Measurements from ENCODE around the gene EFNA4. TPM values are rescaled to one million over a fixed set of nuclear protein-coding genes. Genes with fewer than 3 reads are reported as not detected.

Gene EFNA4
- total RNA-seq, 2 experiments from 2014 or later: 7.9 to 8.1 TPM

DNA sequence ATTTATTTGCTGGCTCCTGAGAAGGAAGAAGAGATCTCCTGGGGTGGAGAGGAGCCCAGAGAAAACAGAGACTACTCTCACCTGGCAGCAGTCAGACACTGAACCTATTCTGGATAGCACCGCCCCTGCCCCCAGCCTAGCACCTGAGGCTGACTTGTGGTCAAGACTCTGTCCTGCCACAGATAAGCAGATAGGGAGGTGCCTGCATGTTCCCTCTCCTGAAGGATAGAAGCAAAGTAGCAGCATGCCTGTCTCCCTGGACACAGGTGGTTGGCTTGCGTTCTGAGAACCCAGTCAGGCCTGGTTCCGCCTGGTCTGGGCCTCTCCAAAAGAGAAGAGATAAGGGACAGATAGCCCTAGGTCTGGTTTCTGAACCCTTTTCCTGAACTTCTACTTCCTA is 13.8 kb downstream of the EFNA4 start:
- H3K4me1 Mint-ChIP-seq: peaks cover 50% of the 10 kb centered on the region
- H3K36me3 Mint-ChIP-seq: peaks cover 1% of the 10 kb centered on the region
- no peak overlapping the region for H3K27ac Mint-ChIP-seq
- H3K27me3 Mint-ChIP-seq: peaks cover 43% of the 10 kb centered on the region
- no peak for ATAC-seq (ENCODE audit: low read depth)
- no peak overlapping the region for H3K4me3 Mint-ChIP-seq
- H3K9me3 Mint-ChIP-seq: no peaks in the 10 kb centered on the region
- POLR2A ChIA-PET: no interaction called here
- no peak for DNase-seq

GRCh38 chr1:155077758-155078445 is 14.4 kb downstream of the EFNA4 start:
- H3K9me3 Mint-ChIP-seq: no peaks in the 10 kb centered on the region
- ATAC-seq (ENCODE audit: low read depth) (no peak), DNase-seq (no peak)
- peaks cover 52% of the 10 kb centered on the region for H3K4me1 Mint-ChIP-seq
- H3K36me3 Mint-ChIP-seq: peaks cover 1% of the 10 kb centered on the region
- H3K4me3 Mint-ChIP-seq: no peak overlapping the region
- H3K27me3 Mint-ChIP-seq: peaks cover 49% of the 10 kb centered on the region
- H3K27ac Mint-ChIP-seq: no peak overlapping the region
- POLR2A ChIA-PET: interaction anchor here (0.9 to 1.2 kb wide), 2 partner anchors 11 to 15 kb away, joined by 3 to 7 read pairs; partner anchors contain the start of gene EFNA4

DNA sequence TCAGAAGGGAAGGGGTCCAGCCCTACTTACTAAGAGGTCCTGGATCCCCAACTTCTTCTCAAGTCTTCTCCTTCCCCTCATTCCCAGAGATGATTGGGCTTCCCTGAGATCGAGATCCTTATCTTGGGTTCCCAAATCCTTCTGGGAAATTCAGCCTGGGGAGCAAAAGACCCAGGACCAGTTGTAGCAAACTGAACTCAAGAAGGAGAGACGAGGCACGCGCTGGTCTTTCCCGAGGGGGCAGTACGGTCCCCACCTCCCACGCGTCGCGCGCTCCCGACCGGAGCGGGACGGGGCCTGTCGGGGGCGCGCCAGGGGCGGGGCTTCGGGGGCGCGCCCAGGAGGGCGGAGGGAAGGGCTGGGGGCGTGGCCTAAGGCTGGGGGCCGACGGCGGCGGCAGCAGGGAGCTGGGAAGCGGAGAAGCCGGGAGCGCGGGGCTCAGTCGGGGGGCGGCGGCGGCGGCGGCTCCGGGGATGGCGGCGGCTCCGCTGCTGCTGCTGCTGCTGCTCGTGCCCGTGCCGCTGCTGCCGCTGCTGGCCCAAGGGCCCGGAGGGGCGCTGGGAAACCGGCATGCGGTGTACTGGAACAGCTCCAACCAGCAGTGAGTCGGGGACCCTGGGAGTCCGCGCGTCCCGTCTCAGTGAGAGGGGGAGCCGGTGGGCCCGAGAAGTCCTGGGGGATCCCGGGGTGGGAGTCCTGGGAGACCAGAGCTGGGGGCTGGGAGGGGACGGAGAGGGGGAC is 15.1 kb downstream of the EFNA4 start, which contains the start of gene EFNA3:
EFNA3 (plus strand) TSS at position 369 of the 741 bp plus-strand sequence; CDS start at position 474, 105 bp downstream.
- POLR2A ChIA-PET: interaction anchor here (0.5 to 1.2 kb wide), 4 partner anchors 11 to 94 kb away, joined by 3 to 7 read pairs (median 4); partner anchors contain the start of gene EFNA4
- Mint-ChIP-seq H3K27ac (peak within 1 kb of the TSS; percentile 52), H3K27me3 (peaks cover 56% of the 10 kb centered on the region), H3K9me3 (no peaks in the 10 kb centered on the region), H3K4me1 (peaks cover 46% of the 10 kb centered on the region), H3K36me3 (peaks cover 1% of the 10 kb centered on the region), H3K4me3 (peak within 1 kb of the TSS; percentile 77)
- ATAC-seq (ENCODE audit: low read depth) (peak; percentile 28), DNase-seq (peak; percentile 84)

GRCh38 chr1:155079210-155079486 is 15.6 kb downstream of the EFNA4 start:
- POLR2A ChIA-PET: interaction anchor here (0.5 to 0.6 kb wide), 2 partner anchors 43 to 95 kb away, joined by 3 to 5 read pairs; no protein-coding TSS in a partner anchor
- peaks cover 48% of the 10 kb centered on the region for H3K4me1 Mint-ChIP-seq
- no peaks in the 10 kb centered on the region for H3K9me3 Mint-ChIP-seq
- H3K4me3 Mint-ChIP-seq: peak overlapping the region; percentile 77
- peak overlapping the region; percentile 52 for H3K27ac Mint-ChIP-seq
- DNase-seq (no peak), ATAC-seq (ENCODE audit: low read depth) (no peak)
- H3K36me3 Mint-ChIP-seq: peaks cover 1% of the 10 kb centered on the region
- peaks cover 61% of the 10 kb centered on the region for H3K27me3 Mint-ChIP-seq

- ATAC-seq (ENCODE audit: low read depth) (no peak), DNase-seq (no peak)
- POLR2A ChIA-PET: interaction anchor here (0.5 to 1.4 kb wide), 4 partner anchors 8 to 95 kb away, joined by 3 to 5 read pairs (median 3); no protein-coding TSS in a partner anchor
- Mint-ChIP-seq H3K4me3 (peak overlapping the region; percentile 77), H3K27ac (peak overlapping the region; percentile 52), H3K27me3 (peaks cover 61% of the 10 kb centered on the region), H3K9me3 (no peaks in the 10 kb centered on the region), H3K4me1 (peaks cover 49% of the 10 kb centered on the region), H3K36me3 (peaks cover 1% of the 10 kb centered on the region)
These were observed 16.2 kb downstream of the EFNA4 start for GRCh38 chr1:155079487-155080311.

DNA sequence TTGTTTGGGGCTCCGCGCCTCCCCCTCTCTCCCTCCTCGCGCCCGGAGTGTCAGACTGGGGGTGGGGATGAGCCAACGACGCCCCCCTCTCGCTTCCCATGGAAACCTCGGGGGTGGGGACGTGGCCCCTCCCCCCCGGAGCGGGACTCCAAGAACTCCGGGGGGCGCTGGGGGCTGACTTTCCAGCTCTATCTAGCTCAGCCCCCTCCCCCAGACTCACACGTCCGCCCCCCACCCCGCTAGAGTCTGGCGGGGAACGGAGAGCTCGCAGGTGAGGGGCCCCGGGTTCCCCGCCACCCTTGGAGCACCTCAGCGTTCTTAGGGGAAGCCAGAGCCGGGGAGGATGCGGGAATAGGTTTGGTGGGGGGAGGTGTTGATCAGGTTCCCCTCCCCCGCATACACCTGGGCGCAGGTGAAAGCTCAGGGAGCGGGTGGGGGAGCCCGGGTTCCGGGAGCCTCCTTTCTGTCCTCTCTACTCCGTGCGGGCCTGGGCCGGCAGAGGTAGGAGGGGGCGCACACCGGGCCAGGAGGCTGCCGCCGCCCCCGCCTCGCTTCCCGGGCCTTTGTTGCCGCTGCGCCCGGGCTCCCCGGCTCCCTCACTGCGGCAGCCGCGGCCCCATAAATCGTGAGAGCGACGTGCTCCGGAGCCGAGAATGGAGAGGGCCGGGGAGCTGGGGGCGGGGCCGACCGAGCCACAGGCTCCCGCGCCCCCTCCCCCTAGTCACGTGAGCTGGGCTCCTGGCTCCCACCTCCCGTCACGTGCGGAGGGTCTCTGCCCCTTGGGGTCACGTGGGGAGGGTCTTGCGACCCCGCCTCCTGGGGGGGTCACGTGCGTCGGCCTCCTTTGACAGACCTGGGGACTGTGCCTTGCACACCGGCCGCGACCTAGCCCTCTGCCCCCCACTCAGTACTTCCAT is 17.0 kb downstream of the EFNA4 start:
- Mint-ChIP-seq H3K4me1 (peaks cover 52% of the 10 kb centered on the region), H3K9me3 (no peaks in the 10 kb centered on the region), H3K36me3 (peaks cover 1% of the 10 kb centered on the region), H3K4me3 (peak overlapping the region; percentile 78), H3K27ac (no peak overlapping the region), H3K27me3 (peaks cover 61% of the 10 kb centered on the region)
- POLR2A ChIA-PET: interaction anchor here (0.8 to 1.4 kb wide), 4 partner anchors 9 to 18 kb away, joined by 3 to 5 read pairs (median 3); no protein-coding TSS in a partner anchor
- DNase-seq (peak; percentile 58), ATAC-seq (ENCODE audit: low read depth) (no peak)

DNA sequence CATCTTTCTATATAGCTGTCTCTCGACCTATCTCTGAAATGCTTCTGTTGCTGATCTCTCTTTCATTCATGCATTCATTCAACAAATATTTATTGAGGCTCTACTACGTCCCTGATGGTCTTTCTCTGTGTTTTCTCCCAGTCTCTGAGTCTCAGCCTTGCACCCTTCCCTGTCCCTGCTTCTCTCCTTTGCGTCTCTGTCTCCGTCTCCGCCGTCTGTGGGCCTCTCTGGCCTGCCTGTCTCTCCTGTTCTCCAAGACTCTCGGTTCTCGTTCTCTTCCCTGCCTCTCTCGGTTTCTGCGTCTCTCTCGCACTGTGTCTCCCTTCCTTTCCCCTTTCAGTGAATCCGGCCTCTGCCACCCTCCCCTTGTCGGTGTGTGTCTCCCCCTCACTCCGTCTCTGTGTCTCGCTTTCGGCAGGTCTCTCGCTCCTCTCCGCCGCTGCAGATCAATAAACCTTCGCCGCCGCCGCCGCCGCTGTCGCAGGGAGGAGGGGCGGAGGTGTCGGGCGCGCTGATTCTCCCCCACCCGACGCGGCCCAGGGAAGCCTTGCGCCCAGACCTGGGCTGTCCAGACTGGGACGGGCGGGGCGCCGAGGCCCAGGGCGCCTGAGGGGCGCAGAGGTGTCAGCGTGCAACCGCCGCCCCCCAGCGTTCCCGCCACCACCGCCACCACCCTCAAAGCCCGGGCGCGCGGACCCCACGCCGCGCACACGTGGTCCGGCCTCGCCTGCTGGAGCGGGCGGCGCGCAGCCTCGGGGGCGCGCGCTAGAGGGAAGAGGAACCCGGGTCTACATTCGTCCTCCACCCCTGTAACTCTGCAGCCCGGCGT is 18.1 kb downstream of the EFNA4 start:
- H3K27me3 Mint-ChIP-seq: peaks cover 61% of the 10 kb centered on the region
- peaks cover 1% of the 10 kb centered on the region for H3K36me3 Mint-ChIP-seq
- no peaks in the 10 kb centered on the region for H3K9me3 Mint-ChIP-seq
- peak overlapping the region; percentile 78 for H3K4me3 Mint-ChIP-seq
- POLR2A ChIA-PET: interaction anchor here (1.0 to 1.4 kb wide), 4 partner anchors 10 to 19 kb away, joined by 3 to 5 read pairs (median 3); no protein-coding TSS in a partner anchor
- DNase-seq (peak; percentile 58), ATAC-seq (ENCODE audit: low read depth) (no peak)
- peaks cover 48% of the 10 kb centered on the region for H3K4me1 Mint-ChIP-seq
- peak overlapping the region; percentile 18 for H3K27ac Mint-ChIP-seq

GRCh38 chr1:155082301-155083051 is 18.9 kb downstream of the EFNA4 start:
- Mint-ChIP-seq H3K27ac (no peak overlapping the region), H3K9me3 (no peaks in the 10 kb centered on the region), H3K4me1 (peaks cover 40% of the 10 kb centered on the region), H3K27me3 (peaks cover 55% of the 10 kb centered on the region), H3K4me3 (peak overlapping the region; percentile 12), H3K36me3 (peaks cover 1% of the 10 kb centered on the region)
- ATAC-seq (ENCODE audit: low read depth): no peak
- POLR2A ChIA-PET: interaction anchor here (0.6 to 1.0 kb wide), 2 partner anchors 15 to 99 kb away, joined by 3 read pairs; partner anchors contain the start of gene FLAD1
- DNase-seq: no peak

GRCh38 chr1:155083052-155083541 is 19.6 kb downstream of the EFNA4 start:
- H3K27ac Mint-ChIP-seq: no peak overlapping the region
- H3K9me3 Mint-ChIP-seq: no peaks in the 10 kb centered on the region
- POLR2A ChIA-PET: interaction anchor here (0.6 to 3.2 kb wide), 3 partner anchors 16 to 100 kb away, joined by 3 to 26 read pairs (median 3); partner anchors contain the start of genes EFNA4 and FLAD1
- peaks cover 36% of the 10 kb centered on the region for H3K4me1 Mint-ChIP-seq
- no peak for DNase-seq
- no peak for ATAC-seq (ENCODE audit: low read depth)
- H3K36me3 Mint-ChIP-seq: peaks cover 1% of the 10 kb centered on the region
- peaks cover 49% of the 10 kb centered on the region for H3K27me3 Mint-ChIP-seq
- peak overlapping the region; percentile 12 for H3K4me3 Mint-ChIP-seq

GRCh38 chr1:155083865-155084721 is 20.6 kb downstream of the EFNA4 start:
- no peak for ATAC-seq (ENCODE audit: low read depth)
- peaks cover 1% of the 10 kb centered on the region for H3K36me3 Mint-ChIP-seq
- peak overlapping the region; percentile 97 for H3K4me3 Mint-ChIP-seq
- peaks cover 35% of the 10 kb centered on the region for H3K4me1 Mint-ChIP-seq
- POLR2A ChIA-PET: interaction anchor here (0.8 to 3.5 kb wide), 9 partner anchors 9 to 293 kb away, joined by 3 to 26 read pairs (median 4); partner anchors contain the start of genes EFNA4, FLAD1 and KRTCAP2
- H3K27ac Mint-ChIP-seq: no peak overlapping the region
- H3K9me3 Mint-ChIP-seq: no peaks in the 10 kb centered on the region
- H3K27me3 Mint-ChIP-seq: peaks cover 44% of the 10 kb centered on the region
- DNase-seq: no peak
